Measurements from ENCODE around the gene AFDN.

DNA sequence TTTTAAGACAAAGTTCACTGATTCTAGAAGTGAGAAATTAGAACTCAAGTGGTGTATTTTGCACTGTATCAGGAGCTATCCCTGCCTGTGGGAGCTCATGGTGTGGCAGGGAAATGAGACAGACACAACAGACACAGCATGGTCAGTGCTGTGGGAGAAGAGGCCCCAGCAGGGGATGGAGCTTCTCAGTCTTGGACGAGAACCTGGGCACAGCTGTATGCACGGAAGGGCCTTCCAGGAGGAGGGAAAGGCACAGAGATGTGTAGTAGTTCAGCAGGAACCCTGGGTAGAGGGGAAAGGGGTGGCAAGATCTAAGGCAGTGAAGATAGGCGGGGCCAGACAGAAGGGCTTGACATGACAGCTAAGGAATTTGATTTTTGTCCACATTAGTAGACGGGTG lies 122.0 kb downstream of the AFDN start:
- TF ChIP-seq, protein P1, sequence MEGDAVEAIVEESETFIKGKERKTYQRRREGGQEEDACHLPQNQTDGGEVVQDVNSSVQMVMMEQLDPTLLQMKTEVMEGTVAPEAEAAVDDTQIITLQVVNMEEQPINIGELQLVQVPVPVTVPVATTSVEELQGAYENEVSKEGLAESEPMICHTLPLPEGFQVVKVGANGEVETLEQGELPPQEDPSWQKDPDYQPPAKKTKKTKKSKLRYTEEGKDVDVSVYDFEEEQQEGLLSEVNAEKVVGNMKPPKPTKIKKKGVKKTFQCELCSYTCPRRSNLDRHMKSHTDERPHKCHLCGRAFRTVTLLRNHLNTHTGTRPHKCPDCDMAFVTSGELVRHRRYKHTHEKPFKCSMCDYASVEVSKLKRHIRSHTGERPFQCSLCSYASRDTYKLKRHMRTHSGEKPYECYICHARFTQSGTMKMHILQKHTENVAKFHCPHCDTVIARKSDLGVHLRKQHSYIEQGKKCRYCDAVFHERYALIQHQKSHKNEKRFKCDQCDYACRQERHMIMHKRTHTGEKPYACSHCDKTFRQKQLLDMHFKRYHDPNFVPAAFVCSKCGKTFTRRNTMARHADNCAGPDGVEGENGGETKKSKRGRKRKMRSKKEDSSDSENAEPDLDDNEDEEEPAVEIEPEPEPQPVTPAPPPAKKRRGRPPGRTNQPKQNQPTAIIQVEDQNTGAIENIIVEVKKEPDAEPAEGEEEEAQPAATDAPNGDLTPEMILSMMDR (IDR thresholded peaks at IDR 0.05), result no peak
- no peak for TF ChIP-seq POLR2A (IDR thresholded peaks at IDR 0.05)
- no peak for TF ChIP-seq POLR2AphosphoS5 (IDR thresholded peaks at IDR 0.05)
- no peak for TF ChIP-seq EP300 (IDR thresholded peaks at IDR 0.05)

All from suprapubic skin (tissue), 4 donors.